Measurements from ENCODE around the gene MVK.
"Not testable (repeated sequence)": the region's sequence is repeated elsewhere in the genome, so short reads cannot be mapped to it uniquely, and the experiment has no call there.

Gene MVK

GRCh38 chr12:109591041-109591440 lies 17.4 kb downstream of the MVK start:
- no peak for DNase-seq (ENCODE audit: low spot score)

DNA sequence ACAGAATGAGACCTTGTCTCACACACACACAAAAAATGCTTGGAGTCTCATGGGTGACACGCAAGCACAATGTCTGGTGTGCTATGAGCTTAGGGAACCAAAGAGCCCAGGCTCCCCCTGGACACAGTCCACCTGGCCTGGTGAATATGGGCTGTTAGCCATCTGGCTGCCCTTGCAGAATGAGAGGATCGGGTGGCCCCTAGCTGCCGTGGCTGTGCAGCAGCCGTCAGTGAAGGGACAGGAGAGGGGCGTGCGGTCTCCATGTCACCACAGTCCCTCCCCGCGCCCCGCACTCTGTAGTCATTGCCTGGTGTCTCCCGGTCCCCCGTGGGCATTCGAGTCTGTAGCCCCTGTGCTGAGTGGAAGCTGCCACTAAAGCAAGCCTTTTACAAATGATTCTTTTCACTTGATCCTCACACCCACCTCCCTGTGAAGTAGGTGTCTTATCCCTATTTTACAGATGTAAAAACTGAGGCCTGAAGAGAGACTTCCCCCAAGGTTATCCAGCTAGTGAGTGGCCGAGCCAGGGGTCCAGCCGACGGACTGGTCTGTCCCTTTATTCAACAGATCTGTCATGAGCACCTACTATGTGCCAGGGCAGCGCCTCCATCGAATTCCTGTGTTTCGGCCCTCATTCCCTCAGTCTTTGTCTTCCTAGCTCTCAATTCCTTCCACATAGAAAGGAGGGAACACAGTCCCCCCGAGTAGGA lies 18.8 kb downstream of the MVK start:
- no peak for DNase-seq (ENCODE audit: low spot score)

- DNase-seq (ENCODE audit: low spot score) = no peak
These were observed 19.3 kb downstream of the MVK start for GRCh38 chr12:109592905-109593272.

GRCh38 chr12:109594556-109595317 lies 21.1 kb downstream of the MVK start:
- no peak for DNase-seq (ENCODE audit: low spot score)

- no peak for DNase-seq (ENCODE audit: low spot score)
These were observed 21.8 kb downstream of the MVK start for GRCh38 chr12:109595321-109595902.

DNA sequence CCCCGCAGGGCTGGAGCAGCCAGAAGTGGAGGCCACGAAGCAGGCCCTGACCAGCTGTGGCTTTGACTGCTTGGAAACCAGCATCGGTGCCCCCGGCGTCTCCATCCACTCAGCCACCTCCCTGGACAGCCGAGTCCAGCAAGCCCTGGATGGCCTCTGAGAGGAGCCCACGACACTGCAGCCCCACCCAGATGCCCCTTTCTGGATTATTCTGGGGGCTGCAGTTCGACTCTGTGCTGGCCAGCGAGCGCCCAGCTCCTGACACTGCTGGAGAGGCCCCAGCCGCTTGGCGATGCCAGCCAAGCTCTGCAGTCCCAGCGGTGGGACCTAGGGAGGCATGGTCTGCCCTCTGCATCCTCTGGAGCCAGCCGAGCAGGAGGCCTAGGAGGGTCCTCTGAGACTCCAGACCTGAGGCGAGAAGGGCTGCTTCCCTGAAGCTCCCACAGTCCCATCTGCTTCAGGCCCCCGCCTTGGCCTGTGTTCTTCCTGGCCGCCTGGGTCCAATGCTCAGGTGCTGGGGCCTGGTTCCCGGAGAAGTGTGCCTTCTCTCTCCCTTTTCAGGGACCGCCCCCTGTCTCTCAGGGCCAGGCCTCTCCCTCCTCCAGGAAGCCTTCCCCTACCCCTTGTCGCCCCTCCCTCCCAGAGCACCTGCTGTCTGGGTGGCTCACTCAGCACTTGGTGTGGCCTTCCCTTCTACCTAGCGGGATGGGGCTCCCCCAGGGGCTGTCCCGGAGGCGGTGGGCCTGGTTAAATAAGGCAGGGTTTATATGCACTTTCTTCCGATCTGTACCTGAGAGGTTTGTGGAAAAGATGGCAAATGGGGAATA lies 23.0 kb downstream of the MVK start:
- DNase-seq (ENCODE audit: low spot score) = no peak

GRCh38 chr12:109597414-109597794 lies 23.8 kb downstream of the MVK start:
- DNase-seq (ENCODE audit: low spot score) = no peak

DNA sequence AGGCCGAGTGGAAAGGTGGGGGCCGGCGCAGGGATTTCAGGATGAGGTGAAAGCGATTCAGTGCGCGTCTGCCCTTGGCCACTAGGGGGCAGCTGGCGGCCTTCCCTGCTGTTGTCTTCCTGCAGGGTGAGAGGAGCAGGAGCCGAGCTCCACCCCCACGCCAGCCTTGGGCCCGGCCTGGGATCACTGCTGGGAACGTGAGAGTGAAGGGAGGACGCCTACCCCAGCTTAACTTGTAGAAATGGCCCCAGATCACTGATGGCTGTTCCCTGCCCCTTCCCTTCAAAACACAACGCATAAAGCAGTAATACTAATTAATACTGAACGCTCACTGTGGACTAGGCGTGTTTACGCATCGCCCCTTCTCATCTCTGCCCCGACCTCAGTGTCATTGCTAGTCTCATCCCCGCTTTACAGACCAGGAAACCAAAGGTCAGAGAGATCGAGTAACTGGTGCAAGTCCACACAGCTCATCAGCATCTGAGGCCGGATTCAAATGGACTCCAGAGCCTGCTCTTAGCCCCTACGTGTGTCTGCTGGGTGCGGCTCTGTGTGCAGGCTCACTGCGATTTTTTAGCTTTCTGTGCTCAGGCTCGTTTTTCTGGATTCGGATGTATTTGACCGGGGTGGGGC lies 24.3 kb downstream of the MVK start:
- DNase-seq (ENCODE audit: low spot score) = peak; percentile 93

- DNase-seq (ENCODE audit: low spot score) = no peak
These were observed 24.8 kb downstream of the MVK start for GRCh38 chr12:109598428-109598854.

- DNase-seq (ENCODE audit: low spot score) = no peak
These were observed 25.5 kb downstream of the MVK start for GRCh38 chr12:109599087-109599486.

- no peak for DNase-seq (ENCODE audit: low spot score)
These were observed 26.9 kb downstream of the MVK start for GRCh38 chr12:109600481-109600880.

- DNase-seq (ENCODE audit: low spot score) = no peak
These were observed 27.4 kb downstream of the MVK start for GRCh38 chr12:109600995-109601394.

DNA sequence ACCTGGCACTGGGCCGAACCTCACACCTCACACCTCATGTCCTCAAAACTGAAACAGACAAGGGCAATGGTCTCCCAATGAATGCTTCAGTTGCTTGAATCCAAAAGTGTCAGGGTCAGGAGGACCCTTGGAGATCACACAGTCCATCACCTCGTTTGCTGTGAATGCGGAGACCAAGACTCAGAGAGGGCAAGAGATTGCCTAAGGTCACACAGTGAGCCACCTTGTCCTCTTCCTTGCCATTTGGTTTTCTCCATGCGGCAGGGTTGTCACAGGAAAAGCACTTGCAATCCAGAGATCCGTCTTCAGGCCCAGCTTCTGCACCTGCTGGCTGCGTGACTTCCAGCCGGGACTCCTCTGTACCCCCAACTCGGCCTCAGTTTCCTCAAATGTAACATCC lies 28.0 kb downstream of the MVK start:
- DNase-seq (ENCODE audit: low spot score) = no peak

DNA sequence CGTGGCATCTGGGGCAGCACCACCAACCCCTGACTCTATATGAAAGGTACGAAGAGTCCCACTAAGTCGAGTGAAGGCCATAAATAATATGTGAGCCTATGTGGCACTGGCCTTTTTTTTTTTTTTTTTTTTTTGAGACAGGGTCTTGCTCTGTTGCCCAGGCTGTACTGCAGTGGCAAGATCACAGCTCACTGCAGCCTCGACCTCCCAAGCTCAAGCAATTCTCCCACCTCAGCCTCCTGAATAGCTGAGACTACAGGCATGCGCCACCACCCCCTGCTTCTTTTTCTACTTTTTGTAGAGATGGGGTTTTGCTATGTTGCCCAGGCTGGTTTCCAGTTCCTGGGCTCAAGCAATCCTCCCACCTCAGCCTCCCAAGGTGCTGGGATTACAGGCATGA lies 28.5 kb downstream of the MVK start:
- DNase-seq (ENCODE audit: low spot score) = not testable (repeated sequence)

GRCh38 chr12:109604132-109604585 lies 30.6 kb downstream of the MVK start:
- DNase-seq (ENCODE audit: low spot score) = no peak

DNA sequence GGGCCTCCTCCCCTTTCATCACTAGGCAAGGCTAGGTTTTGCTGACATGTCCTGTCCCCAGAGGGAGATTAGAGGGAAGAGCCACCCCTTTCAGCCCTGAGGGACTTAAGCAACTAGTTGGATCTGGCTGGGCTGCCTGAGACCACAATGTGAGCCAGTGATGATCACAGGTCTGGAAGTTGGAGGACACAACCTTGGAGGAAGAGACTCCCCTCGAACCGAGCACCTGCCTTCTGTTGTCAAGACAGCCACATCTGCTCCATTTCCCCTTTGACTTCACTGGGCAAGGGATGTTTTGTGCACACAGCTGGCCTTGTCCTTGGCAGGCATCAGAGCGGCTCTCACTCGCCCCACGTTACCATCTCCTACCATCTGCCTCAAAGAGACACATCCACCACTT lies 31.4 kb downstream of the MVK start:
- no peak for DNase-seq (ENCODE audit: low spot score)

GRCh38 chr12:109605599-109606228 lies 32.1 kb downstream of the MVK start:
- DNase-seq (ENCODE audit: low spot score) = no peak

DNA sequence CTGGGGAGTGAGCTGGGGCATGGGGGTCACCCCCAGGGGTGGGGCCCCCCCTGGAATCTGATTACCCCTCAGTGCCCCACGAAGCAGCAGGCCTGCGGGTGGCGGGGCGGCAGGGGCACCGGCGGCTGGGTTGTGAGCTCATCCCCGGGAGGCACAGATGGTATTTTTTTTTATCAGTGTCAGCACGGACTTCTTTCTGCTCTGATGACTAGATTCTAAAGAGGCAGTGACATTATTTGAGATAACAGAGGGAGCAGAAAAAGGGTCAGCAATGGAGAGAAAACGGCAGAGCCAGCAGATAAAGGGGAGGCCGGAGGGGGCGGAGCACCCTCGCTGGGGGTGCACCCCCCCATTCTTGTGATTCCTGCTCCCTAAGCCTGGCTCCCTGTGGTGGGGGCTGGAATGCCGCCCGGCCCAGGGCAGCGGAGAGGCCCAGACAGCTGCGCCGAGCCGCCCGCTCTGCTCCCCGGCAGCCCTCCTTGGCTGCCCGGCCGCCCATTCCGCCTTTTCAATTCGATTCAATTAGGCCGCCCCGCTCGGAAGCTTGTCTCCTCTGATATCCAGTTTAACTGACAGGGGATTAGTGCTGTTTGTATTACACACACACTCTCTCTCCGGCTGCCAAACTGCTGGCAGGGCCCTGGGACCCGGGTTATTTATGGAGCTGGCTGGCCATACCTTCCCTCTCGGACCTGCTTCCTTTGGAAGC lies 32.9 kb downstream of the MVK start:
- no peak for DNase-seq (ENCODE audit: low spot score)

DNA sequence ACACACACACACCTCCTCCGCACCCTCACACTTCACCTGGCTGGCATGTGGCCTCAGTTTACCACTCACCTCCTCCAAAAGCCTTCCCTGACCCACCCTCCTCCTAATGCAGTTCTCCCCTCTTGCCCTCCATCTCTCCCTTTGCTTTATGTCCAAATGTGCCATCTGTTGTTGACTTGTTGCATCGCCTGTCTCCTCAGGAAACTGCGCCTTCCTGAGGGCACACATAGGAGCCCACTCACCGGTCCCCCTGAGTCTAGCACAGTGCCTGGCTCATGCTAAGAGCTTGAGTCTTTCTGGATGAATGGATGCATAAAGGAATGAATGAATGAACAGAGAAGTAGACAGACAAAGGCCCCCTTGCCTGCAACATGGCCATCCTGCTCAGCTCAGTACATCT lies 34.0 kb downstream of the MVK start:
- DNase-seq (ENCODE audit: low spot score) = no peak

- no peak for DNase-seq (ENCODE audit: low spot score)
These were observed 34.7 kb downstream of the MVK start for GRCh38 chr12:109608270-109608669.

- no peak for DNase-seq (ENCODE audit: low spot score)
These were observed 35.2 kb downstream of the MVK start for GRCh38 chr12:109608793-109609192.
